Keratinocyte (primary cell): ENCODE results near the gene GH1. TPM values are rescaled to one million over a fixed set of nuclear protein-coding genes. Genes with fewer than 3 reads are reported as not detected.
"Not testable (repeated sequence)": the region's sequence is repeated elsewhere in the genome, so short reads cannot be mapped to it uniquely, and the experiment has no call there.

ENCODE experiments used
- DNase-seq: peaks from one replicate; pipeline ENCODE4 v3.0.0-alpha.2; 2011; ENCODE audit warnings: low read depth, missing footprints, low spot score
- FAIRE-seq: peaks from 2 replicates; lab custom pipeline; 2011; peaks lifted over from hg19 to GRCh38; lab: Jason Lieb, UNC
- H2AFZ ChIP-seq: 2 replicates; pipeline ENCODE4 v1.6.0; 2012; ENCODE audit warnings: low read length, control low read depth, inconsistent platforms; ENCODE audit not compliant: control insufficient read depth
- H3K27ac ChIP-seq: 2 replicates; pipeline ENCODE4 v1.5.1; 2011; ENCODE audit warnings: low read length; ENCODE audit not compliant: control insufficient read depth, insufficient read depth
- H3K27me3 ChIP-seq: 3 replicates; pipeline ENCODE4 v1.6.0; 2011; ENCODE audit warnings: low read length; ENCODE audit not compliant: control insufficient read depth, insufficient read depth; ENCODE audit errors: extremely low read depth
- H3K36me3 ChIP-seq, 2 experiments: 2 replicates in 1 of 2; 3 replicates in 1 of 2; pipeline ENCODE4 v1.5.1; 2011; ENCODE audit warnings: low read length in 2 of 2, mild to moderate bottlenecking in 1 of 2; ENCODE audit not compliant: control insufficient read depth in 2 of 2, insufficient read depth in 2 of 2; ENCODE audit errors: extremely low read depth in 1 of 2
- H3K4me1 ChIP-seq: 3 replicates; pipeline ENCODE4 v1.5.1; 2011; ENCODE audit warnings: low read length; ENCODE audit not compliant: control insufficient read depth, insufficient read depth; ENCODE audit errors: extremely low read depth
- H3K4me2 ChIP-seq: 3 replicates; pipeline ENCODE4 v1.6.0; 2011; ENCODE audit warnings: low read depth, low read length; ENCODE audit not compliant: control insufficient read depth, insufficient read depth; ENCODE audit errors: extremely low read depth
- H3K4me3 ChIP-seq, 3 experiments: fragments of 200-600 bp in 1 of 3; sonication (generic) in 1 of 3; 2 replicates in 2 of 3; 3 replicates in 1 of 3; pipeline ENCODE4 v1.5.1; 2011 to 2016; ENCODE audit warnings: low read length in 3 of 3, mild to moderate bottlenecking in 3 of 3, control low read depth in 2 of 3, inconsistent platforms in 1 of 3, low read depth in 1 of 3, mixed read lengths in 1 of 3, mixed run types in 1 of 3, moderate library complexity in 1 of 3; ENCODE audit not compliant: control insufficient read depth in 2 of 3, insufficient read depth in 2 of 3; ENCODE audit errors: extremely low read depth in 1 of 3
- H3K79me2 ChIP-seq: 2 replicates; pipeline ENCODE4 v1.6.0; 2012; ENCODE audit warnings: low read length; ENCODE audit not compliant: control insufficient read depth, insufficient read depth
- H3K9ac ChIP-seq: 3 replicates; pipeline ENCODE4 v1.6.0; 2011; ENCODE audit warnings: low read length; ENCODE audit not compliant: control insufficient read depth, insufficient read depth; ENCODE audit errors: extremely low read depth
- H3K9me1 ChIP-seq: 3 replicates; pipeline ENCODE4 v1.6.0; 2011; ENCODE audit warnings: low read length; ENCODE audit not compliant: control insufficient read depth, insufficient read depth; ENCODE audit errors: extremely low read depth
- H3K9me3 ChIP-seq: 2 replicates; pipeline ENCODE4 v1.5.1; 2012; ENCODE audit warnings: low read depth, low read length; ENCODE audit not compliant: control insufficient read depth
- H4K20me1 ChIP-seq: 3 replicates; pipeline ENCODE4 v1.6.0; 2011; ENCODE audit warnings: low read length; ENCODE audit not compliant: control insufficient read depth, insufficient read depth; ENCODE audit errors: extremely low read depth
- dilution Hi-C: fragments of 300-500 bp; cut with MboI; formaldehyde crosslinking; loops from one replicate; pipeline ENCODE4 v1.7.0; 2020; ENCODE audit warnings: low sequenced_read_pairs; ENCODE audit not compliant: extremely low pct_ligation_motif_present
- polyA plus RNA-seq, 5 experiments: library from polyadenylated mRNA; depleted of rRNA in 3 of 5; stranded (reverse) in 3 of 5; stranded (forward) in 1 of 5; unstranded in 1 of 5; fragments of >200 nt; gene quantifications; 1 replicate in 1 of 5; 2 replicates in 3 of 5; 3 replicates in 1 of 5; pipeline versions ENCODE4 v1.2.1 to v1.2.3, GENCODE V29; 2011 to 2012; ENCODE audit warnings: missing spikeins in 2 of 5, low read depth in 1 of 5, low replicate concordance in 1 of 5

Gene GH1
- polyA plus RNA-seq, 1 donor (not counting 4 experiments of a cell fraction or from before 2014, with no cell fraction given): not detected

- H3K27ac ChIP-seq, H4K20me1 ChIP-seq, H3K9ac ChIP-seq, H3K27me3 ChIP-seq, H3K9me1 ChIP-seq, H3K4me1 ChIP-seq, dilution Hi-C loops, H3K36me3 ChIP-seq, H3K79me2 ChIP-seq, H3K9me3 ChIP-seq, FAIRE-seq, H3K4me3 ChIP-seq, H2AFZ ChIP-seq, H3K4me2 ChIP-seq, DNase-seq: not testable (repeated sequence)
Measured at GRCh38 chr17:63898899-63899798, 19.5 kb downstream of the GH1 start.

- H3K4me1 ChIP-seq, H3K27me3 ChIP-seq, H3K36me3 ChIP-seq, H2AFZ ChIP-seq, H4K20me1 ChIP-seq, H3K9me1 ChIP-seq, H3K9ac ChIP-seq, H3K79me2 ChIP-seq, H3K4me2 ChIP-seq, FAIRE-seq, H3K9me3 ChIP-seq, DNase-seq, H3K27ac ChIP-seq, H3K4me3 ChIP-seq, dilution Hi-C loops: not testable (repeated sequence)
Measured at GRCh38 chr17:63896524-63897354, 21.9 kb downstream of the GH1 start, which contains the start of gene CSH1. Gene CSH1 (minus strand): TSS chr17:63896574. CDS start chr17:63896511, 63 bp downstream.

DNA sequence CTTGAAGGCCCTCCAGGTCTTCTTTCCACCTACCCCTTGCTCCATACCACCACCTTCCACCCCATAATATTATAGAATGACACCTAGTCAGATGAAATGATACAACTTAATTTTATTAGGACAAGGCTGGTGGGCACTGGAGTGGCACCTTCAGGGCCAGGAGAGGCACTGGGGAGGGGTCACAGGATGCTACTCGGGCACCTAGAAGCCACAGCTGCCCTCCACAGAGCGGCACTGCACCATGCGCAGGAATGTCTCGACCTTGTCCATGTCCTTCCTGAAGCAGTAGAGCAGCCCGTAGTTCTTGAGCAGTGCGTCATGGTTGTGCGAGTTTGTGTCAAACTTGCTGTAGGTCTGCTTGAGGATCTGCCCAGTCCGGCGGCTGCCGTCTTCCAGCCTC, 23.8 kb downstream of the GH1 start:
- H3K9me3 ChIP-seq, H3K27ac ChIP-seq, H3K9ac ChIP-seq, H3K4me2 ChIP-seq, H3K79me2 ChIP-seq, H2AFZ ChIP-seq, dilution Hi-C loops, DNase-seq, H3K9me1 ChIP-seq, H4K20me1 ChIP-seq, H3K4me1 ChIP-seq, H3K36me3 ChIP-seq, FAIRE-seq, H3K27me3 ChIP-seq, H3K4me3 ChIP-seq: not testable (repeated sequence)

DNA sequence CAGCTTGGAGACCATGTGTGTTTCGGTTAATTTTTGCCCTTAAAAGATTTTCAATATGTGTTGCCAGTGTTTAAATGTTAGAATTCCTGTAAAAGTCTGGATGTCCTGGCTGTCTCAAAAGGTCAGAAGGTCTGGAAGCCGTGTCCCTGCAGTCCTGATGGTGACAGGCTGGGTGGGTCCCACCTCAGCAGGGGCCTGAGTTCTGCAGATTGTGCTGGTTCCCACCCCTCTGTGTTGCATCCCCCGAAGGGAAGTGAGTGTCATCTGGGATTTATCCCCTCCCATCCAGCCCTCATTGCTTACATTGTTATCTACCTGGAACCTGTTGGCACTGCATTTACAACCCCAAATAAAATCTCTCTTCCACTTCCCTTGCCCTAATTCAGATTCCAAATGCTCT, 24.6 kb downstream of the GH1 start:
- H3K4me1 ChIP-seq, H4K20me1 ChIP-seq, H3K4me3 ChIP-seq, DNase-seq, H3K27ac ChIP-seq, H3K36me3 ChIP-seq, H2AFZ ChIP-seq, dilution Hi-C loops, H3K79me2 ChIP-seq, H3K4me2 ChIP-seq, FAIRE-seq, H3K9ac ChIP-seq, H3K9me3 ChIP-seq, H3K27me3 ChIP-seq, H3K9me1 ChIP-seq: not testable (repeated sequence)
